Measurements from ENCODE around the gene MAN1C1. TPM values are rescaled to one million over a fixed set of nuclear protein-coding genes. Genes with fewer than 3 reads are reported as not detected.

MAN1C1 gene
- polyA plus RNA-seq, 4 donors = 11.5 to 17.5 (median 16.3) TPM

DNA sequence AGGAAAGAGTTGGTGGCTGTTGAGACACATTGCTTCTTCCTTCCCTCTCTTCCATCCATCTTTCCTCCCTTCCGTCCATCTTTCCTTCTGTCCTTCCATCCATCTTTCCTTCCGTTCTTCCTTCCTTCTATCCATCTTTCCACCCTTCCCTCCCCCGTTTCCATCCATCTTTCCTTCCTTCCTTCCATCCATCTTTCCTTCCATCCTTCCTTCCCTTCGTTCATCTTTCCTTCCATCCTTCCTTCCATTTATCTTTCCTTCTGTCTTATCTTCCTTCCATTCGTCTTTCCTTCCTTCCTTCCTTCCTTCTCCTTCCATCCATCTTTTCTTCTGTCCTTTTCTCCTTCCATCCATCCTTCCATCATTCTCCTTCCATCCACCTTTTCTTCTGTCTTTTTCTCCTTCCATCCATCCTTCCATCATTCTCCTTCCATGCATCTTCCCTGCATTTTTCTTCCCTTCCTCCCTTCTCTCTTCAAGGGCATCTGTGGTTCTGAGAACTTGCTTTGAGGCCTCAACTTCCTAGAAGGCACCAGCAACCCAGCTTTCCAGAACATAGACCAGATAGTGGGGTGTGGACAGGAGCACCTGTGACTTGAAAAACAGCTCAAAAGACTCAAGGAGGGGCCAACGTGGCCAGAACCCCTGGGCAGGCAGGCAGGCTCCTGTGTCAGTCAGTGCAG, 134.5 kb downstream of the MAN1C1 start:
- no peak for DNase-seq (ENCODE audit: low read depth in 4 of 4, low spot score in 3 of 4)

DNA sequence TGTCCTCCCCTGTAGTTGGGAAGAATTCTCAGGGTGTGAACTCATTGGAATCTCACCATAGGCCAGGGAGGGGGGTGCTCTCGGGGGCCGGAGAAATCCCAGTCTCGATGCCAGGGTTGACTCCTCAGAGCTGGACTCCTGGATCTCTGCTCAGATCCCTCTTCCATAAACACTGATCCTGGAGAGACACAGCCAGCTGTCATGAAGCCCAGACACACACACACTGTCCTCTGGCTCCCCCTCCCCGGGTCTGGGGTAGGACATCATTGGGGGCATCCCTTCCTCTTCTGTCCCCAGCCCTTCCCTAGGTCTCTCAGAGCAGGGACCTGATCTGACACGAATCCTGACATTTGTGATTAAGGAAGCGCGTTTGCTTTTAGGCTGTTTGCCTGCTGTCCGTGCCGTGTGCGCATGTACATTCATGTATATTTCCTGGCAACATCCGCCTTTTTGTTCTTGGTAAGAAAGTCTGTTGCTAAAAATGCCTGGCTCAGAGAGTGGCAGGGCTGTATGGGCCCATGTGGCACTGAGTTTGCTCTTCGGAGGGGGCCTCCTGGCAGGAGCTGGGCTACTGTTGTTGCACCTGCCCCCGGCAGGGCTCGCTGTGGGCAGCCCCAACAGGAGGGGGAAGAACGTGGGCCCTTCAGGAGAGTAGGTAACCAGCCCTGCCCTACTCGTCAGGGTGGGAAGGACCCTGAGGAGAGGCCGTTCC, 138.0 kb downstream of the MAN1C1 start:
- DNase-seq (ENCODE audit: low read depth in 4 of 4, low spot score in 3 of 4) = no peak

DNA sequence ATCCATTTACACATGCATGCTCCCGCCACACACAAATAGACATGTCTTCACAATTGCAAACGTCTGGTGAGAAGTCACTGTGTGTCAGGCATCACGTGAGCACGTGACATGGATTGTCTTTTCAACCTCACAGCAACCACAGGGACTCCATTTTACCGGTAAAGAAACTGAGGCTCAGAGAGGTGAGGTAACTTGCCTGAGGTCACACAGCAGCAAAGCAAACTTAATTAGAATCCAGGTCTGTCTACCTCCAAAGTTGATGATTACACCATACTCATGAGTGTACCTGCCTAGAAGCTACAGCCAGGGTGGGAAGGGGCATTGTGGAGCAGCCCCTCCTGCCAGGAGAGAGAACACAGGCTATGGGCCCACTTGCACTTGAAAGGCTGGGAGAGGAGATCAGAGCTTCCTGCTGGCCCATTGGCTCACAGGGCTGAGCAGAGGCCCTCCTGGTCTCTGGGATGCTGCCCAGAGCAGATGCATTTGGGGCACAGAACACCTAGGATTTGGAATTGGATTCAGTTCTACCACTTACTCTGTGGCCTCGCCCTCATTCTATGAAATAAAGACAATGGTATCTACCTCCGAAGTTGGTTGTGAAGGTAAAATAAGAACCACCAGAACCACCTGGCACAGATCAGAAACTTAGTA, 139.0 kb downstream of the MAN1C1 start:
- no peak for DNase-seq (ENCODE audit: low read depth in 4 of 4, low spot score in 3 of 4)

DNA sequence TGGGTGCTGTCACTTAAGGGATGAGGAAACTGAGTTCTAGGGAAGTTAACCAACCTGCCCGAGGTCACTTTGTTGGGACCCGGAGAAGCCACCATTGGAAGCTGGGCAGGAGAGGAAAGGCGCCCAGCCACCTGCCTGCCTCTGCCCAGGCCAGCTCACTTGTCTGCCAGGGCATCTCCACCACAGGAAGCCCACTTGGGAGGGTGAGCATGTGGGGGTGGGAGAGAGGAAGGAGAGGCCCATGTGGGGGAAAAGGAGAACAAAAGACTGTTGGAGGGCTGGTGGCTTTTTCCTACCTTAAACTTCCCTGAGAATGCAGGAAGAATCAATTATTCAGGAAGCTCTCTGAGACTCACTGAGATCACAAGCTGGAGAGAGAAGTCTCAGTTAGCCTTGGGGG, 139.6 kb downstream of the MAN1C1 start:
- DNase-seq (ENCODE audit: low read depth in 4 of 4, low spot score in 3 of 4) = no peak

DNA sequence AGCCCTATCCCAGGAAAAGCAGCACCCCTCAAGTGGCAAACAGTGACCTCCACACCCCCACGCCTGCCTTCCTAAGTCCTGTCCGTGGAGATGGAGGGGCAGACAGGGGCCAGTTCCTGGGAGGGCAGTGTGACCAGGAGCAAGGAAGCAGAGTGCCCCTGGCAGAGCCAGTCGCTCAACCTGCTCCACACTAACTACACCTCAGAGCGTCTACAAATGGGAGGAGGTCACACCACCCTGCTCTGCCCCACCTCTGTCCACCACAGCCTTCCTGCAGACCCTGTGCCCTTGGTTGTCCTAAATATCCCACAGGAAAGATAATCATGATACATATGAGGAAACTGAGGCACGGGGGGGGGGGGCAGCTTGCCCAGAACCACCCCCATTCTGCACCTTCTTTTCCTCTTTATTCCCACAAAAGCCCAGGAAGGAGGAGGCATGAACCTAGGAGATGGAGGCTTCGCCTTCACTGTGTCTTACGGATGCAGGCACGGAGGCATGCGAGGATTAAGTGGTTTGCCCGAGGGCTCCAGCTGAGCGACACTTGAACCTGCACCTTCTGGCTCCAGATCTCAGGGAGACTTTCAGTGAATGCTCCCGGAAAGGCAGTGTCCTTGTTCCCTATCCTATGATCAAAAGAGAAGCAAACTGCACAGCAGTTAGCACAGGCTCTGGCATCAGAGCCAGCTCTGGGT, 140.7 kb downstream of the MAN1C1 start:
- DNase-seq (ENCODE audit: low read depth in 4 of 4, low spot score in 3 of 4) = no peak

DNA sequence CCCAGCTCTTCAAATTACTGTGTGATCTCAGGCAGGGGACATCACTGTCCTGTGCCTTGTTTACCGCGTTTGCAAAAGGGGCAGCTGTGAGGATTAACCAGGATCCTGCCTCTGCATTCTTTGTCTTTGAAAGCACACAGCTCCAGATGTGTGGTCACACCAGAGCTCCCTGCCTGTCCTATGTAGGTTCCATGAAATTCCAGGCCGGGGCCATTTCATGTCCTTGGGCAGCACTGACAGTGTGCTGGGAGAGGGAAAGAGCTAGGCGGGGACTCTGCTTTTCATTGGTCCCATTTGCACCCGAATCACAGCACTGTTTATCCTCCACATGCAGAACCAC, 141.2 kb downstream of the MAN1C1 start:
- no peak for DNase-seq (ENCODE audit: low read depth in 4 of 4, low spot score in 3 of 4)

DNA sequence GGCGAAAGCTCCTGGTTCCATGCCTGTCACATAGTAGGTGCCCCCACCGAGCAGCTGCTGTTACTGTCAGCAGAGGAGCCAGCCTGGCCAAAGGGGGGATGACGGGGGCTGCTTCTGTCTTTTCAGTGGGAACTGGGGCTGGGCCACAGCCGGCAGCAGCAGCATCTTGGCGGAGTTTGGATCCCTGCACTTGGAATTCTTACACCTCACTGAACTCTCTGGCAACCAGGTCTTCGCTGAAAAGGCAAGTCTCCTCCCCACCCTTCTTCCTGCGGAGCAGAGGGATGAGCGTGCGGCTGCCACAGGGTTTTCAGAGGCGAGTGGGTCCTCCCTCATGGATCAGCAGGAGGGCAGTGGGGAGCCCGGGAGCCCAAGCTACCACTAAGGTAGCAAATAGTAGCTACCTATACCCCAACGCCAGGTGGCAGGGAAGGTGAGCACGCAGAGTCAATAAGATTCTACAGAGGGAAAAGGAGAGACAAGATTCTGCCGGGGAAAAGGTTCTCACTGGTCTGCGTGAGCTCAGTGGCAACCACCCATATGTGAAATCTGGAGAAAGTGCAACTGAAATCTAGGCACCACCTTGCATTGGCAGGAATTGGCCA, 142.0 kb downstream of the MAN1C1 start:
- no peak for DNase-seq (ENCODE audit: low read depth in 4 of 4, low spot score in 3 of 4)

DNA sequence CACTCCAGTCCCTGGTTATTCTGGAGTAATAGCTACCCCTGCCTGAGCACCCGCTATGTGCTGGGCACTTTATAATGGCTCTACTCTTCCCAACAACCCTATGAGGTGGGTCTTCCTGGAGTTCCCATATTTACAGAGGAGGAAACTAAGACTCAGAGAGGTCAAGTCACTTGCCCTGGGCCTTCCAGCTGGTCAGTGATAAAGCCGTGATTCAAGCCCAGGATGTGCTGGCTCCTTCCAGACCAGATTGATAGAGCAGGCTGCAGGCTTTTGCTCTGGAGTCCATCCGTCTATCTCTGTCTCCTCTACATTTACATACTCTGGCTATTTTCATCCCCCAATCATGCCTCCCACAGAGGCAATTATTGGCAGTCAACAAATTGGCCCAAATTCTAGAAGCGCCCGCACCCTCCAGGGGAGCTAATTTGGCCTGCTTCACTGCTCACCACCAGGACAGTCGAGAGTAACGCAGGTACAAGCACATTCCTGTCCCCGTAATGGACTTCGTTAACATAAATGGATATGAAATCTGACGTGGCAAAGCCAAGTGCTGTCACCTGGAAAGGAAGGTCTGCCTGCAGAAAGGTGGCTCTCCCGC, 143.6 kb downstream of the MAN1C1 start:
- DNase-seq (ENCODE audit: low read depth in 4 of 4, low spot score in 3 of 4) = no peak

DNA sequence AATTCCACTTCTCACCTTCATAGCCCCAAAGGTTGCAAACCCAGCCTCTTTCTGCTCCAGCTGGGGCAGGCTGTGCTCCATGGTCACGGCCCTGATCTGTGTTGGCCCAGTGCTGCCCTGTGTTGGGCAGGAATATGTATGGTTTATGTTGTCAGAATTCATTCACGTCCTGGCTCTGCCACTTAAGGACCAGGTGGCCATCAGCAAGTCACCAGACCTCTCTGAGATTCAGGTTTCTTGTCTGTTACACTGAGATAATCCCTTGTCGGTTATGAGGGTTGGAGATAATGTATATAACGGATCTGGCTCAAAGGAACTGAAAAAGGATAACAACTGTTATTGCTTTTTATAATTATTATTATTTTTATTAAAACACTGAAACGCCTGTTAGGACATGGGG, 144.3 kb downstream of the MAN1C1 start:
- no peak for DNase-seq (ENCODE audit: low read depth in 4 of 4, low spot score in 3 of 4)

DNA sequence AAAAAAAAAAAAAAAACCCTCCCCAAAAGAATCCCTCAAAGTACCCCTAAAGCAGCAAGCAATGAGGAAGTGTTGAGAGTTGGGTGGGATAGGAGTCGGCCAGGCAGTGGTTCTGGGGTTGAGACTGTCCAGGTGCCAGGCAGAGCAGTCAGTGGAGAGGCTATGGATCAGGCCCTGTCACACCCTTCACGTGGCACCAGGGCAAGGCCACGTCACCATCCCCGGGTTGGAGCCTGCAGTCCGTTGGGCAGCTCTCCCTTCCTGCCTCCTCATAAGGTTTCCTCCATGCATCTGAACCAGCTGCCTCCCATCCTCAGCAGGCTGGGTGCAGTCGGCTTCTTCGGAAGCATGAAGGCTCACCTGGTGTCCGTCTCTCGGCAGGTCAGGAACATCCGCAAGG, 146.9 kb downstream of the MAN1C1 start:
- DNase-seq (ENCODE audit: low read depth in 4 of 4, low spot score in 3 of 4) = no peak

DNA sequence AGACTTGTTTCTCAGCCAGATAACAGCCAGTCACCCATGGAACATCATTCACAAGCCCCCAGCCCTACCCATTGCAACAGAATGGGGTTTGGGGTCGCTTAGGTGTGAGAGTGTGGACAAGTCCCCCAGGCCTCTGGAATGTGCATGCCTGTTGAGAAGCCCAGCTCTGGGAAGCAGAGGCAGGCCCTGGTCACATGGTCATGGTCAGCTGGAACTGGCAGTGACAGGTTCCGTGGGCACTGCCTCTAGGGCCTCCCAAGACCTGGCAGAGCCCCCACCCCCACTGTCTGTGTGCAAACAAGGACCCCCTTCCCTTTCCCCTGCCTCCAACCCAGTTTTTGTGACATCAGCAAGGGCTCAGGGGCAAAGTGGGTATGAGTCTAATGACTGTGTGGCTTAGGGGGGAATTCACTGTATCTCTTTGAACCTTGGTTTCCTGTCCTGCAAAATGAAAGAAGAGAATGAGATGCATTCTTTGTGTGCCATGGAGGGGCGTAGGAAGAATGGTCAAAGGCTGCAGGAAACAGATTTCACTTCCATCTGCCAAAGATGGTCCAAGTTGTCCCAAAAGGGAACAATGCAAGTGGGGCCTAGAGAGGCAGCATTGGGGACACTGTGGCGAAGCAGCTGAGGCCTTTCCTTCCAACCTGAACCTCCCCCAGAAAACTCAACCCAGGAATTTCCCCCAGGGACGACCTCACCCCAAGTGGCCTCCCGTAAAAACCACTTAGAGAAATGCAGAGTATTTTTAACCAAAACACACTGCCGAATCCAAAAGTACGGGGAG, 148.7 kb downstream of the MAN1C1 start:
- DNase-seq (ENCODE audit: low read depth in 4 of 4, low spot score in 3 of 4) = no peak

DNA sequence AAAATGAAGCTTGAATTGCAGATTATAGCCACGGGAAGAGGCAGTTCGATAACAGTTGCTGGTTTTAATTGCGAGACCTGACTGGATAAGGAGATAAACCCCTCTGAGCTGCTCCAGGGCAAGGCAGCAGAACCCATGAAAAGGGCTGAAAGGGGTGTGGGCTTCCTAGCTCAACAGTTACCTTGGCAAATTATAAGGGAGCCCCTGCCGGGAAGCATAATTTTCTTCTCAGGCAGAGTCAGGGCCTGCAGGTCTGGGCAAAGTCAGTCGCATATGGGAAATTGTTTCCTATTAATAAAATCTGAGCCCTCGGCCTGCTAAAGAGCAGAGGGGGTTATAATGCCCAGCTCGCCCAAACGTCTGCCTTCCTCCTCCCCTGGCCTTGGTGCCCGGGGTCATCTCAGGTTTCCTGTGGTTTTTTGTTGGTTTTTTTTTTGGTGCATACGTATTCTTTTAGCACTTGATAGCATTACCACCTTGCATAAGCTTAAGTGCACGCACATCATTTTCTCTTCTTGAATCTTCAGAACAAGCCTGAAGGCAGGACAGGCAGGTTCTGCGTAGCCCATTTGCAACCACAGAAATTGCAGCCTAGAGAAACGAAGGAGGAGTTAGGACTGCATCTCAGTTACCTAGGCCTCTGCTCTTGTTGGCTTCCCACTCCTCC, 149.5 kb downstream of the MAN1C1 start:
- DNase-seq (ENCODE audit: low read depth in 4 of 4, low spot score in 3 of 4) = no peak

DNA sequence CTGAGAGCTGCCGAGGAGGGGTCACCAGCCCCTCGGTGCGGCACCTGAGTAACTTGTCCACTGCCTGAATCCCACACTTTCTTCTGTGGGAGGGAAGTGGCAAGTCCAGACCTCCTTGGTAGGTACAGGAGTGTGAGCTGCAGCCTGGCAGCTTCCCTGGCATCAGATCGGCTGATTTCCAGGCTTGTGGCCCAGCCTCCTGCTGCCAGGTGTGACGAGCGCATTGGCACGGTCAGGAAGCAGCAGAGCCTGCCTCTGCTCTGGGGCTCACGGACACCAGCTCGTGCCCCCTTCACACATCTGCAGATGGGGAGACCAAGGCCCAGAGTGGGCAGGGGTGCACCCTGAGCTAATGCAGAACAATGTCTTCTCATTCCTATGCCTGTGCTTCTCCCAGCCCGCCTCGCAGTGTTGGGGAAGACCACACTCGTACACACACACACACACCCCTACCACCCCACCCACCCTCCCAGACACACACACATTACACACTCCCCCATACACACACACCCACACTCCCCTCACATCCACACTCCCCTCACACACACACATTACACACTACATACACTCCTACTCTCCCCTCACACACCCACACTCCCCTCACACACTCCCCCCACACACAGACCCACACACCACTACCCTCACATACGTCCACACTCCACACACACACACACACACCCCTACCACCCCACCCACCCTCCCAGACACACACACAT, 150.3 kb downstream of the MAN1C1 start:
- no peak for DNase-seq (ENCODE audit: low read depth in 4 of 4, low spot score in 3 of 4)

DNA sequence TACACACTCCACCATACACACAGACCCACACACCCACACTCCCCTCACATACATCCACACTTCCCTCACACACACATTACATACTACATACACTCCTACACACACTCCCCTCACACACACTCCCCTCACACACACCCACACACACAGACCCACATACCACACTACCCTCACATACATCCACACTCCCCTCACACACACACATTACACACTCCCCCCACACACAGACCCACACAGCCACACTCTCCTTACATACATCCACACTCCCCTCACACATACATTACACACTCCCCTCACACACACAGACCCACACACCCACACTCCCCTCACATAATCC, 150.8 kb downstream of the MAN1C1 start:
- no peak for DNase-seq (ENCODE audit: low read depth in 4 of 4, low spot score in 3 of 4)

DNA sequence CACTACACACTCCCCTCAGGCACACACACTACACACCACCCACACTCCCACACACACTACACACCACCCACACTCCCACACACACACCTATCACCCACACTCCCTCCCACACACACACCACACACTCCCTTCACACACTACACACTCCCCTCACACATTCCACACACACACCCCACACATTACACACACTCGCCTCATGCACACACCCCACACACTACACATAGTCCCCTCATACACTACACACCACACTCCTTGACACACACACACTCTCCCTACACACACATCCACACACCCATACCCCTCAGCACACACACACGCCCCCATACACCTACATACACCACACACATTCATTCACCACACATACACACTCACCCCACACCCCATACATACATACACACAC, 152.4 kb downstream of the MAN1C1 start:
- DNase-seq (ENCODE audit: low read depth in 4 of 4, low spot score in 3 of 4) = no peak

DNA sequence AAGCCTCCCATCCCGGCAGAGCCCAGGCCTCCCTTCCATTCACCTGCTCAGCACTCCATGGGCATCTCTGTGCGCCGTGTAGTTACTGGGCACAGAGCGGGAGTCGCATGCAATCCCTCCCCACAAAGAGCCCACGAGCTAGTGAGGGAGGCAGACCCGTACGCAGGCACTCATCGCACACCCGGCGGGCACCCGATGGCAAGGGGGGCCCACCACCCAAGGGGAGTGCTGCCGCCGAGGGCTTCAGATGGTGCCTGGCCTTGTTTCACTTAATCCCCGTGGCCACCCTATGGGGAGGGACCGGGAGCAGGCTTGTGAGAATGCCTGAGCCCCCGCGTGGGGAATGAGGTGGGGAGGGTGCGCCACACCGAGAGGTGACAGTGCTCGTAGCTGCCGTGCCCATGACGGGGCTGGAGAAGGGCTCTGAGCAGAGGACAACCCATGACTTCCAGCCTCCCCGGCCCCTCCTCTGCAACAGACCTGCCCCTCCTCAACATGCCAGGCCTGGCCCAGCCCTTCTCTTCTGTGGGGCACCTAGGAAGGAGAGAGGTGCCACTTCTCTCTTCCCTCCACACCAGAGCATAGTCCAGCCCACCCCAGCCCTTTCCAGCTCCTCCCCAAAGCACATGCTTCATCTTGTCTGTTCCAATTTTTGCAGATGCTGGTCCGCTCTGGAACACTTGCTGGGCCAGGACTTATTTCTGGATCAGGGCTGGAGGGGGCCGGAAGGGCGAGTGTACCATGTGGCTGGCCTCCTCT, 153.2 kb downstream of the MAN1C1 start:
- DNase-seq (ENCODE audit: low read depth in 4 of 4, low spot score in 3 of 4) = no peak

DNA sequence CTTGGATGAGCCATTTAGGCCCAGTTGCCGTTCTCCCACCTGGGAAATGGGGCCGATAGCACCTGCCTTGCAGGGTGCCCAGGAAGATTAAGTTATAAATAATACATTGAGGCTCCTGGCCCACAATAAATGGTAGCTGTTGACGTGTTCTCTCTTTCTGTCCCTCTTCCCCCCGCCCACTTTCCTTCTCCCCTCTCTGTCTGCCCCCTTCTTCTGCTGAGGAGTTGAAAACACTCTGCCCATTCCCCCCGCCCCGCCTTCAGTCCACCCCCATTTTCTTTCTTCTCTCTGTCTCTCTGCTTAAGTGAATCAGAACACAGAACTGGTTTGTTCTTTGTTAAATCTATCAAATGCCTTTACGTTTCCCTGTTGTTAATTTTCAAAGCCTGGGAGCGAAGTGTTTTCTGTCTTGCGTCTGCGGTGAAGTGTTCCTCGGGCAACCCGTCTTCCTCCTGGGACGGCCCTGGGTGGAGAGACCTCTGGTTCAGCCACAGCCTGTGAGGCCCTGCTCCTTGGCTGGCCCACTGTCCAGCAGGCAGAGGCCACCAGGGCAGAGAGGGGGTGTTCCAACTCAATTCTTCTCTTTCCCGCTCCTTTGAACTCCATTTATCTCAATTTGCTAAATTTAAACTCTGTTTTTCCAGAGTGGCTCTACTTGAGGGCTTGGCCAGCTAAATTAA, 154.1 kb downstream of the MAN1C1 start:
- no peak for DNase-seq (ENCODE audit: low read depth in 4 of 4, low spot score in 3 of 4)

Measured in left renal pelvis (tissue), 4 donors.